HepG2 (cell line): ENCODE data around the gene LCE2A.

Experiments used
- BRCA1 ChIP-seq: sonication (generic); formaldehyde crosslinking; IDR thresholded peaks from 2 replicates; pipeline ENCODE4 v1.4.0; 2020; ENCODE audit warnings: missing genetic modification reagents
- CREB1 ChIP-seq, 2 experiments: fragments of 450-650 bp in 1 of 2; IDR thresholded peaks; 2 replicates each; pipeline ENCODE4 v1.6.1; 2016 to 2017; ENCODE audit warnings: control low read depth in 1 of 2, mild to moderate bottlenecking in 1 of 2, missing compliant biosample characterization in 1 of 2, missing genetic modification characterization in 1 of 2
- HCFC1 ChIP-seq: fragments of 150-350 bp; IDR thresholded peaks from 2 replicates; pipeline ENCODE4 v1.6.1; 2014; ENCODE audit warnings: low read depth, low read length
- MYC ChIP-seq: sonication (generic); formaldehyde crosslinking; IDR thresholded peaks from 2 replicates; pipeline ENCODE4 v1.9.0; 2021; ENCODE audit warnings: missing genetic modification reagents, borderline replicate concordance
- ZNF550 ChIP-seq: sonication (generic); formaldehyde crosslinking; IDR thresholded peaks from 2 replicates; pipeline ENCODE4 v1.4.0; 2020; ENCODE audit warnings: mild to moderate bottlenecking, missing genetic modification reagents, borderline replicate concordance
- ZNF780A ChIP-seq: sonication (generic); formaldehyde crosslinking; IDR thresholded peaks from 2 replicates; pipeline ENCODE4 v1.8.0; 2022; ENCODE audit warnings: mild to moderate bottlenecking, missing genetic modification reagents, moderate library complexity
- TF ChIP-seq, protein P1 (sequence below): sonication (generic); formaldehyde crosslinking; IDR thresholded peaks from 2 replicates; pipeline ENCODE4 v1.5.0; 2020; ENCODE audit warnings: missing genetic modification reagents
- TF ChIP-seq, protein P2 (sequence below): sonication (generic); formaldehyde crosslinking; IDR thresholded peaks from 2 replicates; pipeline ENCODE4 v1.5.0; 2020; ENCODE audit warnings: mild to moderate bottlenecking, missing genetic modification reagents, moderate library complexity

DNA sequence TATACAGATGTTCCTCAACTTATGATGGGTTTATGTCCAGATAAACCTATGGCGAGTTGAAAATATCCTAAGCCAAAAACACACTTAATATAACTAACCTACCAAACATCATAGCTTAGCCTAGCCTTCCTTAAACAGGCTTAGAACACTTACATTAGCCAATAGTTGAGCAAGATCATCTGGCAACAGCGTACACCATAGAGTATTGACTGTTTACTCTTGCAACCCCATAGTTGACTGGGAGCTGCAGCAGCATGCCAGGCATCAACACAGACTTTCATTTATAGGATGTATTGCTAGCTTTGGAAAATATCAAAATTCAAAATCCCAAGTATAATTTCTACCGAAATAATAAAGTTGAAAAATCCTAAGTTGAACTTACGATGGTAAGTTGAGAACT lies 40.5 kb upstream of the LCE2A start:
- TF ChIP-seq BRCA1 (CRISPR knock-in tag) (no peak), MYC (CRISPR knock-in tag) (no peak), ZNF550 (no peak), CREB1 (IDR thresholded peaks at IDR 0.05) (no peak), CREB1 (CRISPR knock-in tag; IDR thresholded peaks at IDR 0.05) (no peak), ZNF780A (CRISPR knock-in tag) (no peak), HCFC1 (no peak)
- TF ChIP-seq, protein P1, sequence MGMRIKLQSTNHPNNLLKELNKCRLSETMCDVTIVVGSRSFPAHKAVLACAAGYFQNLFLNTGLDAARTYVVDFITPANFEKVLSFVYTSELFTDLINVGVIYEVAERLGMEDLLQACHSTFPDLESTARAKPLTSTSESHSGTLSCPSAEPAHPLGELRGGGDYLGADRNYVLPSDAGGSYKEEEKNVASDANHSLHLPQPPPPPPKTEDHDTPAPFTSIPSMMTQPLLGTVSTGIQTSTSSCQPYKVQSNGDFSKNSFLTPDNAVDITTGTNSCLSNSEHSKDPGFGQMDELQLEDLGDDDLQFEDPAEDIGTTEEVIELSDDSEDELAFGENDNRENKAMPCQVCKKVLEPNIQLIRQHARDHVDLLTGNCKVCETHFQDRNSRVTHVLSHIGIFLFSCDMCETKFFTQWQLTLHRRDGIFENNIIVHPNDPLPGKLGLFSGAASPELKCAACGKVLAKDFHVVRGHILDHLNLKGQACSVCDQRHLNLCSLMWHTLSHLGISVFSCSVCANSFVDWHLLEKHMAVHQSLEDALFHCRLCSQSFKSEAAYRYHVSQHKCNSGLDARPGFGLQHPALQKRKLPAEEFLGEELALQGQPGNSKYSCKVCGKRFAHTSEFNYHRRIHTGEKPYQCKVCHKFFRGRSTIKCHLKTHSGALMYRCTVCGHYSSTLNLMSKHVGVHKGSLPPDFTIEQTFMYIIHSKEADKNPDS (CRISPR knock-in tag), result no peak
- TF ChIP-seq, protein P2, sequence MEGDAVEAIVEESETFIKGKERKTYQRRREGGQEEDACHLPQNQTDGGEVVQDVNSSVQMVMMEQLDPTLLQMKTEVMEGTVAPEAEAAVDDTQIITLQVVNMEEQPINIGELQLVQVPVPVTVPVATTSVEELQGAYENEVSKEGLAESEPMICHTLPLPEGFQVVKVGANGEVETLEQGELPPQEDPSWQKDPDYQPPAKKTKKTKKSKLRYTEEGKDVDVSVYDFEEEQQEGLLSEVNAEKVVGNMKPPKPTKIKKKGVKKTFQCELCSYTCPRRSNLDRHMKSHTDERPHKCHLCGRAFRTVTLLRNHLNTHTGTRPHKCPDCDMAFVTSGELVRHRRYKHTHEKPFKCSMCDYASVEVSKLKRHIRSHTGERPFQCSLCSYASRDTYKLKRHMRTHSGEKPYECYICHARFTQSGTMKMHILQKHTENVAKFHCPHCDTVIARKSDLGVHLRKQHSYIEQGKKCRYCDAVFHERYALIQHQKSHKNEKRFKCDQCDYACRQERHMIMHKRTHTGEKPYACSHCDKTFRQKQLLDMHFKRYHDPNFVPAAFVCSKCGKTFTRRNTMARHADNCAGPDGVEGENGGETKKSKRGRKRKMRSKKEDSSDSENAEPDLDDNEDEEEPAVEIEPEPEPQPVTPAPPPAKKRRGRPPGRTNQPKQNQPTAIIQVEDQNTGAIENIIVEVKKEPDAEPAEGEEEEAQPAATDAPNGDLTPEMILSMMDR (CRISPR knock-in tag), result no peak
